Measurements from ENCODE around the gene HS6ST1.
A peak's percentile ranks its signal among the peaks of the same experiment; 100 is the strongest.

- TF ChIP-seq CTCF (IDR thresholded peaks at IDR 0.05), result peak; percentile 95
- TF ChIP-seq EZH2 (IDR thresholded peaks at IDR 0.05; ENCODE audit: borderline replicate concordance, insufficient read depth, low read depth, low read length, poor library complexity, severe bottlenecking), result no peak
Measured at GRCh38 chr2:128232965-128233789, 85.5 kb downstream of the HS6ST1 start.

Data from B cell (primary cell).